HG03135 (cell line): ENCODE results near the gene PIM3.

Source experiments
- ATAC-seq: cut with Tn5 transposase; IDR thresholded peaks from one replicate; pipeline ENCODE4 v1.9.1; 2021; ENCODE audit warnings: mild to moderate bottlenecking, moderate library complexity; ENCODE audit not compliant: unreplicated experiment

PIM3 gene

GRCh38 chr22:49954354-49954753, 6.2 kb upstream of the PIM3 start:
- ATAC-seq, result no peak

DNA sequence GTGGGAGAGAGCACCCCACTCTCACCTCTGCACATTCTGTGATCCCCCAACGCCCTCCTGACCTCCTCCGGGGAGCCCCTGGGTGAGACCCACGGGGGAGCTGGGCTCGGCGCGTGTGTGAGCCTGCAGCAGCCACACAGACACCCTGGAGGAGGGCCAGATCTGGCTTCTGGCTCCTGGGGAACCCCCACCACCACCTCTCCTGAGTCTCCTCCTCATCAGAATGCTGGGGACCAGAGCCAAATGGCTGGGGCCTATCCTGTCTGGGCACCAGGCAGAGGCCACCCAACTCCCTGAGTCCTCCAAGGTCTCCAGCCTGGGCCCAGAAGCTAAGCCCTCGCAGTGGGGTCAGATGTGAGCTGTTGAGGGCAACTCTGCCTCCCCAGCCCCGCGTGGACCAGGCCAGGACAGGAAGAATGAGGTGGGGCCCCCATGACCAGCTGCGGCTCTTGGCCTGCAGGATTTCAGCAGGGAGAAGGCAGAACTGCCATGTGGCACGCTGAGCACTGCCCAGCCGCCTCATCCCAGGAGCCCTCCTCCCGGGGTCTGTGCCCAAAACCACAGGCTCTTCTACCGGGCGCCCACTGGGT, 5.5 kb upstream of the PIM3 start:
- no peak for ATAC-seq

DNA sequence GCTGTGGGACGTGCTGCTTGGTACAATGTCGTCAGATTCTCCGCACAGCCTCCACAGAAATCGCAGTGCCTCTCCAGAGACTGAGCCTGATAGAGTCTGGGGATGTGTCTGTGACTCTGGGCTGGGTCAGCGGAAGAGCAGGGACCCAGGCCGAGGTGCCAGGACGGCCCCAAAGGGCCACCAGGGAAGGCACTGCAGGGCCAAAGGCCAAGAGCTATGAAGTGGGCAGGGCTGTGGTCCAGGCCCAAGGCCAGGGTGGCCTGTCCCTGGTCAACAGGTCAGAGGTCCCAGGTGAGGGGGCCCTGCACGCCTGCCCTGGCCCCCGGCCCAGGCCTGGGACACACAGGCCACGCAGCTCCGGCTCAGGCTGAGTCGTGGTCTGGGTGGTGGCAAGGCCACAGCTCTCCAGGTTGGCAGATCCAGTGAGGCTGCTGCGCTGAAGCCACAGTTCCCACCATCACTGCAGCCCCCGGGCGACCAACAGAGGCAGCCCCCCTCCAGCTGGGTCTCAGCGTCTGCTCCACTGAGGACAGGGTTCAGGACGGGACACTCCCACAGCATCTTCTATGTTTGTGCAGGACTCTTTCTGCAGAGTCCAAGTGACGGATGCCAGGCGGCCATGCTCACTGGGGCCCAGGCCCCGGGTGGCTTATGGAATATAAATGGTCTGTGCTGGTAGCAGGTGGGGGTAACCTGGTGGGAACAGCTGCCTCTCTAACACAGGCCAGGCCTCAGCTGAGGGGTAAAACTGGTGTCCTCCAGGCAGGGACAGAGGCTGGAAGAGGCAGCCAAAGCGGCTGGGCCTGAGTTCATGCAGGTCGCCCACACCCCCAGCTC, 4.8 kb upstream of the PIM3 start:
- no peak for ATAC-seq

DNA sequence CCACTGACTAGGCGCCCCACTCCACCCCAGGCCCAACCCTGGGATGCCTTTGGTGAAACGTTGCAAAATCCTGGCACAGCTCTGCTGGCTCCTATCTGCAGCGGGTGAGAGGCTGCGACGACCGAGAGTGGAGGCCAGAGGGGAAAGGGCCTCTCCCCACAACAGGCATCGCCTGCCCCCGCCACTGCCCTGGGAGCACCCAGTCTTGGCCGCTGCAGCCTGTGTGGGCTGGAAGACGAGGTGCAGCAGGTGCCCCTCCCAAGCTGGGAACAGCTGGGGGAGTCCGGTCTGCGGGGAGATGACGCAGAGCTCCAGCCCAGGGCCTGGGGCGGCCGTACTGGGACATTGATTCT, 4.2 kb upstream of the PIM3 start:
- no peak for ATAC-seq

DNA sequence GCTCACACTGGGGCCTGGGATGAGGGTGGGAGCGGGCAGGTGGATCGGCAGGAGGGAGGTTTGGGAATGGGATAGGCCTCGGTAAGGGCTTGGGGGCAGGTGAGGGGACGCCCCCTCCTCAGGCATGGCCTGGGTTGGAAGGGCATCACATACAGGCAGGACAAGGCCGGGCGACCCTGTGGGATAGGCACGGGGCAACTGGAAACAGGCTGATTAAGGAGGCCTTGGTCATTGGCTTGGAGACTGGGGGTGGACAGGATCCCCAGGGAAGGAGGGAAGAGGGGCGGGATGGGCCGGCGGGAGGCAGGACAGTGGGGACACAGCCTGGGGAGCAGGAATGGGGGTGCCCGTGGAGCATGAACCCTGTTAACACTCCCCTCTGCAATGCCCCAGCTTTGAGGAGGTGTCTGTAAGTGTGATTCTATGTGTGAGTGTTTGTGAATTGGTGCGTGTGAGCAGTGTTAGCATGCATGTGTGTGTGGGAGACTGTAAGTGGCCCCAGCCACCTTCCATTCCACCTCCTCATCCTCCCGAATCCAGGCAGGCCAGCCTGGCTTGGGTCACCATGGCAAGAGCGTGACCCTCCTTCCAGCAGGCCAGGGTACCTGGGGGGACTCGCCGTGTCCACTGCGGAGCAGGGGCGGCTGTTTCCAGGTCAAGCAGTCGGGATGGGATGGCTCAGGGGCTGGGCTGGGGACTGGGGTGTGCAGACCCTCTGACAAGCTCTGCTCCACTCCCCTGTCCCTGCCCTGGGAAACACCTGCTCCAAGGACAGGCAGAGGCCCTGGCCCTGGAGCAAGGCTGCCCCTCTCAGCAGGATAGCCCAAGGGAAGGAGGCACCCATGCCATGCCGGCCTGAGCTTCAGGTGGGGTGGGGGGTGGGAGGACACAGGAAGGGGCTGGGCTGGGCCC, 3.4 kb upstream of the PIM3 start:
- ATAC-seq, result no peak

DNA sequence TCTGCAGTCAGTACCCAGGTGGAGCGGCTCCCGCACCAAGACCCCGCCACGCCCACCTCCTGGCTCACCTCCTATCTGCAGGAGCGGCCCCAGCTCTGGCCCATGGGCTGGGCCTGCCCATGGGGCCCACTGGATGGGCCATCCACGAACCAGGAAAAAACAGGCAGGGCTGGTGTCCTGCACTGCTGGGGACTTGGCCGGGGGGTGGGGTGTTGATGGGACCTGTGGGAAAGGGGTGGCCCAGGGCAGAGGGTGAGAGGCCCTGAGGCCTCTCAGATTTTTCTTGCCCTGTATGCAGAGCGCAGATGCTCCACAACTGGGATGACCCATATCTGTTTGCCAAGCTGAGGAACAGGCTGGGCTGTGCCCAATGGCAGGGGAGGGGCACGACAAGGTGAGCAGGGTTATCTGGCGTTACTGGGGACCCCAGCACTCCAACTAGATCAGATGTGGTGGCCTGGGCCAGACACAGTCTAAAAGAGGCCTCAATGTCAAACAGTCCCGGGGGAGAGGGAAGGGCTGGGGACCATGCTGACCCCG, 2.7 kb upstream of the PIM3 start:
- ATAC-seq, result no peak

GRCh38 chr22:49958366-49958921, 2.1 kb upstream of the PIM3 start:
- ATAC-seq, result no peak

GRCh38 chr22:49958931-49959781, 1.4 kb upstream of the PIM3 start:
- no peak for ATAC-seq

DNA sequence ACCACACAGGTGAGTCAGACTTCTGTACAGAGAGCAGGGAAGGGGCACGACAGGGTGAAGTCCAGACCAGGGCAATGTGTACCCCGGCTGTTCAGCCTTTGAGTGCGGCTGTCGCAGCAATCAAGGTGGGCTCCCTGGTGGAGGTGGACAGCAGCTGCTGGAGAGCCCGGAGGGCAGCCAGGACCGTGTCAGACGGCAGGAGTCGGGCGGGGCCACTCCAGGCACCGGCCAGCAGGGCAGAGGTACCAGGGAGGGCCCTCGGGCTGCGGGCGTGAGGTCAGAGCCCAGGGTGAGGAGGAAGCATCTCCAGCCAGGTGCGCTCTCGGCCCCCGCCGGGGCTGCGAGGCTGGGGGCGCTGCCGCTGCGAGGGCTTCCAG, 802 bp upstream of the PIM3 start:
- peak; percentile 14 for ATAC-seq

GRCh38 chr22:49961005-49961600, 531 bp downstream of the PIM3 start:
- ATAC-seq, result no peak

- ATAC-seq, result no peak
These were observed 1.0 kb downstream of the PIM3 start for GRCh38 chr22:49961601-49962011.

- no peak for ATAC-seq
These were observed 1.6 kb downstream of the PIM3 start for GRCh38 chr22:49962012-49962750.

DNA sequence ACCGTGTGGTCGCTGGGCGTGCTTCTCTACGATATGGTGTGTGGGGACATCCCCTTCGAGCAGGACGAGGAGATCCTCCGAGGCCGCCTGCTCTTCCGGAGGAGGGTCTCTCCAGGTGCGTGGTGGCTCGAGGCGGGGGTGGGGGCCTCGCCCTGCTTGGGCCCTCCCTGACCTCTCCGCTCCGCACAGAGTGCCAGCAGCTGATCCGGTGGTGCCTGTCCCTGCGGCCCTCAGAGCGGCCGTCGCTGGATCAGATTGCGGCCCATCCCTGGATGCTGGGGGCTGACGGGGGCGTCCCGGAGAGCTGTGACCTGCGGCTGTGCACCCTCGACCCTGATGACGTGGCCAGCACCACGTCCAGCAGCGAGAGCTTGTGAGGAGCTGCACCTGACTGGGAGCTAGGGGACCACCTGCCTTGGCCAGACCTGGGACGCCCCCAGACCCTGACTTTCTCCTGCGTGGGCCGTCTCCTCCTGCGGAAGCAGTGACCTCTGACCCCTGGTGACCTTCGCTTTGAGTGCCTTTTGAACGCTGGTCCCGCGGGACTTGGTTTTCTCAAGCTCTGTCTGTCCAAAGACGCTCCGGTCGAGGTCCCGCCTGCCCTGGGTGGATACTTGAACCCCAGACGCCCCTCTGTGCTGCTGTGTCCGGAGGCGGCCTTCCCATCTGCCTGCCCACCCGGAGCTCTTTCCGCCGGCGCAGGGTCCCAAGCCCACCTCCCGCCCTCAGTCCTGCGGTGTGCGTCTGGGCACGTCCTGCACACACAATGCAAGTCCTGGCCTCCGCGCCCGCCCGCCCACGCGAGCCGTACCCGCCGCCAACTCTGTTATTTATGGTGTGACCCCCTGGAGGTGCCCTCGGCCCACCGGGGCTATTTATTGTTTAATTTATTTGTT, 2.4 kb downstream of the PIM3 start:
- ATAC-seq, result no peak

GRCh38 chr22:49963647-49964026, 3.1 kb downstream of the PIM3 start:
- no peak for ATAC-seq

DNA sequence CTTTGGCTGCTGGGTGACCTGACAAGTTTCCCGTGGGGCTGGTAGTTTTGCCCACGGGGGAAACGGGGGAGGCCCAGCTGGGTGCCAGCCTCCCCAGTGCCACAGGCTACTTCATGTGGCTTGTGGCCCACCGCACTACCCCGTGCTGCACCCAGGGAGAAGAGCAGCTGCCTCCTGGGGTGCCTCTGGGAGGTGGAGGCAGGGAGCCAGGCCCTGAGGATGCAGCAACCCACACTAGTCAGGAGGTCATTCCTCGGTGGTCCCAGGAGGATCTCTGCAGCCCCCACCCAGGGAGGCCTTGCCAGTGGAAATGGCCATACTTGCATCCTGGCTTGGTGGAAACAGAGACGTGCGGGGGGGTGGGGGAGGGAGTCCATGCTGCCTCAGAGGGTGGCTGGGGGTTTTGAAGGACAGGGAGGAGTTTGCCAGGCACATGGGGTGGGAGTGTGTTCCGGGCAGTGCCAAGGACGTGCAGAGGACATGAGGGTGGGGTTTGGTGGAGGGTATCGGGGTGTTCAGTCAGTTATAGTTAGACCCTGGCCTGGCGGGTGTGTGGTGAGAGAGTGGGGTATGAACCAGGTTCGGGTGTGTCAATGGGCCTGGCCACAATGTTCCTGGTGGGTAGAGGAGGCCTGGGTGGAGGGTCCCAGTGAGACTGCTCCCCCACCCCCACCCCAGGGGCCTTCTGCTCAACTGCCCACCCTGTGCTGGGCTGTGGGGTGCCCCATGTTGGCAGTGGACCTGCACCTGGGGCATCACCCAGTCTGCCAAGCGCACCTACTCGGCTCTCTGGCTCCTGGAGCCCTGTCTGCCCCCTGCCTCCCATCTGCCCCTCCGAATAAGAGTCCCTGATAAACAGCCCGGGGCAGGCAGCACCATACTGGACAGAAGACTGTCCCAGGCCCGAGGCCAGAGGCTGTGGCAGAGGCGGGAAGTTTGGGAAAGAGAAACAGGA, 3.8 kb downstream of the PIM3 start:
- no peak for ATAC-seq

DNA sequence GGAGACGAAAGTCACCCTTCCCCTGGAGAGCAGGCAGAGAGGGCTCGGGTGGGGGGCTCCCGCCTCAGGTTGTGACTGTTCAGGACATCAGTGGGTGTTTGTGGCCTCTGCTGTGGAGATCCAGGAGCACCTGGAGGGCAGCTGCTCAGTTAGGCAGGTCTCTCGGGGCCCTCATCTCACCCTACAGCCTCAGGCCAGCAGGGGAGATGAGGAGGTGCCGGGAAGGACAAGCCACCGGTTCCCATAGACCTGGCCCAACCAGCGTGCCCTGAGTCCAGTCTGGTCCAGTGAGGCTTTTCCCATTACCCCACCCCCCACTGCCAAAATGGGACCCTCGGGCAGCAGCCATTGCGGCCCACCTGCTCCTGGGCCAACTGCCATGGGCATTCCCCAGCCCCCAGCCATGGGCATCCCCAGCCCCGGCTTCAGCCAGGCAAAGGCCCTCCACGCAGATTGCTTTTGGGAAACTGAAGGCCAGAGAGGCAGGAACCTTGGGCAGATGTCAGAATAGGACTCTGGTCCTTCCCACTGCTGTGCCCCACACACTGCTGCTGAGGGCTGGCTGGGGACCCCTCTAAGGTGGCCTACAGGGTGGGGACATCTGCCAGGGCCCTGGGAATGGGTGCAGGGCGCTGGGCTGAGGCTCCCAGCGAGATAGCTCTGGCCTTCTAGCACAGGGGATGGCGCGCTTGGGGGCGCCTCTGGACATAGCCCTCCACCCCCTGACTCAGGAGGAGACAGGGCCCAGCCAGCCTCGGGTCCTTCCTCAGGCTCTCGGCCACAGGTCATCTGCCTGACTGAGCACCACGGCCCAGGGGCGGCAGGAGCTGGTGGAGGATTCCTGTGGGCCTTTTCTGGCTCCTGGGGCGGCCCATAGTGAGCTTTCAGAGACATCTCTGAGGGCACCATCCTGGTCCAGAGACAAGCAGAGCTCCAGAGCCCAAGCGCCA, 4.8 kb downstream of the PIM3 start:
- ATAC-seq, result no peak
